ENCODE measurements around the gene GPC4. TPM values are rescaled to one million over a fixed set of nuclear protein-coding genes. Genes with fewer than 3 reads are reported as not detected.
"Not testable (repeated sequence)": the region's sequence is repeated elsewhere in the genome, so short reads cannot be mapped to it uniquely, and the experiment has no call there.

GPC4 gene
- total RNA-seq, 1 experiment from 2014 or later: 26.2 TPM

DNA sequence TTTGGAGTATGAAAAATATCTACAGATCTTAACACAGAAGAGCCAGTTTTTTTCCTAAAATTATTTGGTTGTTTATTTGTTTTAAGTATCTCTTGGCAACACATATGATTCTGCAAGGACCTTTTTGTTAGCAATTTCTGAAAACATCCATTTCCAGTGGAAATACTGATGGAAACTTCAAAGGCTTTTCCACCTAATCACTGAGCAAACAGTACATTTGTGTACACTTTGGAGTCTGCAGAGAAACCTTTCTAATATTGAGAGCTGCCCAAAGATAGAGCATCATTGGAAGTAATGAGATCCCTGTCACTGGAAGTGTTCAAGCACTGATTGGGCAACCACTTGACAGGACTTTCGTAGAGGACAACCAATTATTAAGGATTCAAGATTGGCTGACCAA, 127.4 kb downstream of the GPC4 start:
- Mint-ChIP-seq H3K4me3 (ENCODE audit: low read depth, unreplicated experiment) (no peak overlapping the region), H3K9me3 (ENCODE audit: low read depth, unreplicated experiment) (no peaks in the 10 kb centered on the region), H3K36me3 (ENCODE audit: insufficient read depth, unreplicated experiment) (peaks cover 4% of the 10 kb centered on the region), H3K27ac (ENCODE audit: unreplicated experiment) (no peak overlapping the region), H3K27me3 (ENCODE audit: unreplicated experiment) (no peaks in the 10 kb centered on the region), H3K4me1 (ENCODE audit: low read depth, unreplicated experiment) (no peaks in the 10 kb centered on the region)
- intact Hi-C loops (cut with micrococcal nuclease; ENCODE audit: unreplicated experiment): no loop called here
- CTCF ChIA-PET: no interaction called here
- DNase-seq: no peak
- BruUV-seq (replicated peaks): no TSS peak
- TF ChIP-seq, protein P1, sequence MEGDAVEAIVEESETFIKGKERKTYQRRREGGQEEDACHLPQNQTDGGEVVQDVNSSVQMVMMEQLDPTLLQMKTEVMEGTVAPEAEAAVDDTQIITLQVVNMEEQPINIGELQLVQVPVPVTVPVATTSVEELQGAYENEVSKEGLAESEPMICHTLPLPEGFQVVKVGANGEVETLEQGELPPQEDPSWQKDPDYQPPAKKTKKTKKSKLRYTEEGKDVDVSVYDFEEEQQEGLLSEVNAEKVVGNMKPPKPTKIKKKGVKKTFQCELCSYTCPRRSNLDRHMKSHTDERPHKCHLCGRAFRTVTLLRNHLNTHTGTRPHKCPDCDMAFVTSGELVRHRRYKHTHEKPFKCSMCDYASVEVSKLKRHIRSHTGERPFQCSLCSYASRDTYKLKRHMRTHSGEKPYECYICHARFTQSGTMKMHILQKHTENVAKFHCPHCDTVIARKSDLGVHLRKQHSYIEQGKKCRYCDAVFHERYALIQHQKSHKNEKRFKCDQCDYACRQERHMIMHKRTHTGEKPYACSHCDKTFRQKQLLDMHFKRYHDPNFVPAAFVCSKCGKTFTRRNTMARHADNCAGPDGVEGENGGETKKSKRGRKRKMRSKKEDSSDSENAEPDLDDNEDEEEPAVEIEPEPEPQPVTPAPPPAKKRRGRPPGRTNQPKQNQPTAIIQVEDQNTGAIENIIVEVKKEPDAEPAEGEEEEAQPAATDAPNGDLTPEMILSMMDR (IDR thresholded peaks at IDR 0.05; ENCODE audit: unreplicated experiment): no peak

DNA sequence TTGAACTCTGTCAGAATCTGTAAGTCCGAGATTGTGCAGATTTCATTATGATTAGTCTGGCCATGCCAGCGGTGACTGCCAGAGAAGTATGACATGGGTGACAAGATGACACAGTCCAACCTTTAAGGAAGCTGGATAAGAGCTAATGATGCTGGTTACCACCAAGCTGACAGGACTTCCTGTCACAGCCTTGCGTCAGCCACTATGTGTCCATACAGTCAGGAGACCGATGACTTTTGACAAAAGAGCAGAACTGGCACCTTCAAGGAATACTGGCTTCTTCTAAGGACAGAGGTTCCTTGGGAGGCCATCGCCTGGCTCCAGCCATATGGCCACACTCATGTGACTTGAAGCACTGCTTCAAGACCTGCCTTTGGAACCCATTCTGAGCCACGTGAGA, 129.9 kb downstream of the GPC4 start:
- Mint-ChIP-seq H3K4me3 (ENCODE audit: low read depth, unreplicated experiment) (no peak overlapping the region), H3K4me1 (ENCODE audit: low read depth, unreplicated experiment) (no peaks in the 10 kb centered on the region), H3K9me3 (ENCODE audit: low read depth, unreplicated experiment) (peaks cover 2% of the 10 kb centered on the region), H3K27me3 (ENCODE audit: unreplicated experiment) (peaks cover 12% of the 10 kb centered on the region), H3K36me3 (ENCODE audit: insufficient read depth, unreplicated experiment) (no peaks in the 10 kb centered on the region), H3K27ac (ENCODE audit: unreplicated experiment) (no peak overlapping the region)
- intact Hi-C loops (cut with micrococcal nuclease; ENCODE audit: unreplicated experiment): no loop called here
- no peak for DNase-seq
- CTCF ChIA-PET: no interaction called here
- no TSS peak for BruUV-seq (replicated peaks)
- TF ChIP-seq, protein P1 (IDR thresholded peaks at IDR 0.05; ENCODE audit: unreplicated experiment): no peak

DNA sequence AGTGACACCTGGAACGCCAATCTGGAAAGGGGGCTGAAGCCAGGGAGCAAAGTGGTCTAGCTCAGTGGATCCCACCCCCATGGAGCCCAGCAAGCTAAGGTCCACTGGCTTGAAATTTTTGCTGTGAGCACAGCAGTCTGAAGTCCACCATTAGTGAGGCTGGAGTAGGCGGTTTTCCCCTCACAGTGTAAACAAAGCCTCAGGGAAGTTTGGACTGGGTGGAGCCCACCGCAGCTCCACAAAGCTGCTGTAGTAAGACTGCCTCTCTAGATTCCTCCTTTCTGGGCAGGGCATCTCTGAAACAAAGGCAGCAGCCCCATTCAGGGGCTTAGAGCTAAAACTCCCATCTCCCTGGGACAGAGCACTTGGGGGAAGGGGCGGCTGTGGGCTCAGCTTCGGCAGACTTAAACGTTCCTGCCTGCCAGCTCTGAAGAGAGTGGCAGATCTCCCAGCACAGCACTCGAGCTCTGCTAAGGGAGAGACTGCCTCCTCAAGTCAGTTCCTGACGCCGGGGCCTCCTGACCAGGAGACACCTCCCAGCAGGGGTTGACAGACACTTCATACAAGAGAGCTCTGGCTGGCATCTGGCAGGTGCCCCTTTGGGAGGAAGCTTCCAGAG, 136.1 kb downstream of the GPC4 start:
- BruUV-seq (replicated peaks); H3K27ac Mint-ChIP-seq (ENCODE audit: unreplicated experiment); DNase-seq; intact Hi-C loops (cut with micrococcal nuclease; ENCODE audit: unreplicated experiment); H3K4me3 Mint-ChIP-seq (ENCODE audit: low read depth, unreplicated experiment); CTCF ChIA-PET; H3K9me3 Mint-ChIP-seq (ENCODE audit: low read depth, unreplicated experiment); H3K36me3 Mint-ChIP-seq (ENCODE audit: insufficient read depth, unreplicated experiment); H3K4me1 Mint-ChIP-seq (ENCODE audit: low read depth, unreplicated experiment): not testable (repeated sequence)
- peaks cover 21% of the 10 kb centered on the region for H3K27me3 Mint-ChIP-seq (ENCODE audit: unreplicated experiment)

DNA sequence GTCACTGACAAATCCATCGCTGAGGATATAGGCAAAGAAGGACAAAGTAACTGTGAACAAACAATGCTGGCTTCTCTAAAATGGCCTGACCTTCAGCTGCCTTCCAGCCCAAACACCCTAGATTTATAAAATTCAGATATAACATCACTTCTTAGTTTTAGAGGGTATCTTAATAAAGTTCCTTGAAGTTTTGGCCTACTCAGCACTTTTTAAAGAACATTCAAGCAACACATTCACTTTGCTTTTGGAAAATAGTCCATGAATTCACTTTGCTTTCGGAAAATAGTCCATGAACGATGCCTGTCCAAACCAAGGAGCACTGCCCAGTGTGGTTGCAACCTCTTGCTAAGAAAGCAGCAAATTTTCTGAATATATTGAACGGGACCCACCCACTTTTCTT, 142.1 kb downstream of the GPC4 start:
- no TSS peak for BruUV-seq (replicated peaks)
- Mint-ChIP-seq H3K4me3 (ENCODE audit: low read depth, unreplicated experiment) (no peak overlapping the region), H3K27ac (ENCODE audit: unreplicated experiment) (no peak overlapping the region), H3K9me3 (ENCODE audit: low read depth, unreplicated experiment) (no peaks in the 10 kb centered on the region), H3K36me3 (ENCODE audit: insufficient read depth, unreplicated experiment) (no peaks in the 10 kb centered on the region), H3K27me3 (ENCODE audit: unreplicated experiment) (peaks cover 12% of the 10 kb centered on the region), H3K4me1 (ENCODE audit: low read depth, unreplicated experiment) (no peaks in the 10 kb centered on the region)
- intact Hi-C loops (cut with micrococcal nuclease; ENCODE audit: unreplicated experiment): no loop called here
- CTCF ChIA-PET: no interaction called here
- DNase-seq: no peak
- TF ChIP-seq, protein P1 (IDR thresholded peaks at IDR 0.05; ENCODE audit: unreplicated experiment): no peak

DNA sequence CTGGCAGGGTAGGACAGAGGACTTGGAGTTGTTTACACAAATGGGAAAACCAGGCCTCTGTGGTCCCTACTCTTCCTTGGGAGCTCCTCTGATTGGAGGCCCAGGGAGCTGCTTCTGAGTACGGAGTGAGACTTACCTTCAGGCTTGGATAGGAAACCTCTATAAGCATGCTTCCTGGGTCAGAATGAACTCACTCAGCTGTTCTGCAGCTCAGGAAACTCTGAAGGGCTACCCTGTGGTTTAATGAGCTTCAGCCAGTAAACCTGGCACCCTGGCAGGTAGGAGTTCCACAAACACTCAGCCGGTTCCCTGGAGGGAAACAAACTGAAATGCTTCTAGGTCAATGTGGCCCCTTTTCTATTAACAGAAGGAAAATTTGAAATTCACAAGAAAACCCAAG, 146.1 kb downstream of the GPC4 start:
- no peaks in the 10 kb centered on the region for H3K36me3 Mint-ChIP-seq (ENCODE audit: insufficient read depth, unreplicated experiment)
- intact Hi-C loops (cut with micrococcal nuclease; ENCODE audit: unreplicated experiment): no loop called here
- BruUV-seq (replicated peaks): no TSS peak
- H3K4me1 Mint-ChIP-seq (ENCODE audit: low read depth, unreplicated experiment): no peaks in the 10 kb centered on the region
- H3K9me3 Mint-ChIP-seq (ENCODE audit: low read depth, unreplicated experiment): no peaks in the 10 kb centered on the region
- TF ChIP-seq, protein P1 (IDR thresholded peaks at IDR 0.05; ENCODE audit: unreplicated experiment): no peak
- H3K27ac Mint-ChIP-seq (ENCODE audit: unreplicated experiment): no peak overlapping the region
- no peak for DNase-seq
- no peak overlapping the region for H3K4me3 Mint-ChIP-seq (ENCODE audit: low read depth, unreplicated experiment)
- CTCF ChIA-PET: no interaction called here
- peaks cover 12% of the 10 kb centered on the region for H3K27me3 Mint-ChIP-seq (ENCODE audit: unreplicated experiment)

All from Calu3 (cell line).